Heart right ventricle (tissue), 16 donors: ENCODE data around the gene KL. TPM values are rescaled to one million over a fixed set of nuclear protein-coding genes. Genes with fewer than 3 reads are reported as not detected.

Experiments
- ATAC-seq, 8 donors: fragments of 200-7000 bp; cut with Tn5 transposase; one replicate each; pipeline ENCODE4 v1.9.1; 2020; ENCODE audit warnings: mild to moderate bottlenecking in 8 of 8, moderate library complexity in 8 of 8, moderate number of reproducible peaks in 1 of 8
- DNase-seq, 2 donors: peaks; one replicate each; pipeline ENCODE4 v3.0.0-alpha.2; 2020
- H3K27ac ChIP-seq, 10 donors: fragments of 200-600 bp; sonication (generic) in 2 of 10; one replicate each; pipeline versions ENCODE4 v1.5.0 to v1.8.0; 2020 to 2022; ENCODE audit warnings: mild to moderate bottlenecking in 3 of 10
- H3K27me3 ChIP-seq, 7 donors: fragments of 200-600 bp; one replicate each; pipeline ENCODE4 v1.8.0; 2021 to 2022; ENCODE audit warnings: mild to moderate bottlenecking in 2 of 7
- H3K36me3 ChIP-seq, 9 donors: fragments of 200-600 bp; sonication (generic) in 1 of 9; one replicate each; pipeline versions ENCODE4 v1.5.0 to v1.8.0; 2020 to 2022; ENCODE audit warnings: mild to moderate bottlenecking in 2 of 9
- H3K4me1 ChIP-seq, 9 donors: fragments of 200-600 bp; sonication (generic) in 1 of 9; one replicate each; pipeline versions ENCODE4 v1.5.0 to v1.8.0; 2020 to 2022; ENCODE audit warnings: mild to moderate bottlenecking in 4 of 9
- H3K4me3 ChIP-seq, 10 donors: fragments of 200-600 bp; sonication (generic) in 2 of 10; one replicate each; pipeline versions ENCODE4 v1.5.0 to v1.8.0; 2020 to 2022; ENCODE audit warnings: mild to moderate bottlenecking in 7 of 10, moderate library complexity in 2 of 10
- H3K9me3 ChIP-seq, 11 donors: fragments of 200-600 bp in 10 of 11; sonication (generic) in 2 of 11; one replicate each; pipeline versions ENCODE4 v1.5.0 to v1.8.0; 2013 to 2022; ENCODE audit warnings: mild to moderate bottlenecking in 2 of 11, control low read depth in 1 of 11, moderate library complexity in 1 of 11
- WGBS, 2 donors: extraction: QIAGEN DNeasy Blood & Tissue Kit; methylation state at CpG; one replicate each; pipeline ENCODE4 v1.1.7; 2013; ENCODE audit warnings: inconsistent platforms in 1 of 2; 5-methylcytosine and 5-hydroxymethylcytosine counted together
- intact Hi-C, 10 donors: fragments of 100-400 bp; cut with DNase I; formaldehyde crosslinking; loops; one replicate each; pipeline versions ENCODE4 v1.11.1 to v1.14.2; 2022
- polyA plus RNA-seq, 2 donors: library from polyadenylated mRNA; stranded (reverse); fragments of 200-250 nt; gene quantifications; one replicate each; pipeline ENCODE4 v1.2.3, GENCODE V29; 2013
- total RNA-seq, 10 donors: library from RNA; stranded (reverse); fragmentation: NEBNext Ultra II Directional in 3 of 10; extraction: Animal tissue kit (Norgen Biotek cat#: 25700) in 3 of 10; gene quantifications; one replicate each; pipeline versions ENCODE4 v1.2.1 to v1.2.4, GENCODE V29; 2021 to 2023
- TF ChIP-seq, protein P1 (sequence below), 9 donors: fragments of 200-600 bp; sonication (generic) in 2 of 9; IDR thresholded peaks; one replicate each; pipeline versions ENCODE4 v1.5.0 to v1.8.0; 2021 to 2022; ENCODE audit warnings: antibody characterized with exemption in 9 of 9, mild to moderate bottlenecking in 5 of 9, moderate library complexity in 1 of 9
- donor health status: Arrhythmogenic right ventricular cardiomyopathy.
- donor health status: ischemic (EF 13 %, LVEDD 7.1; RV severe dilation, severe dysfunction).
- donor health status: healthy with polysubstance abuse.
- donor health status: DM: no; HTN: yes; CAD: no.
- donor health status: DM: no; HTN: no; CAD: no.
- donor health status: ischemic (EF 25% LVEDD 6.9; RV normal size, moderate dysfunction).
- donor health status: ischemic (EF 25% LVEDD 5.7; RV mildly dilated, moderate dysfunction).
- donor health status: healthy.
- donor health status: DM: yes; HTN: yes; CAD: no.
- donor health status: Ischemic cardiomyopathy.
- donor health status: ischemic (EF 35%, LVEDD 5.7; RV mildly dilated, moderate dysfunction).
- donor health status: nonischemic (EF 11% LVEDD 7.7; RV severe dilation, severe dysfunction).
- donor health status: DM: yes; HTN: yes; CAD: no.
- donor health status: PGD.
- donor health status: ischemic (EF 29% LVEDD 5.4; RV normal size, mild dysfunction).
- donor health status: nonischemic (EF 23%, LVEDD 6.1; RV moderate dilation, normal function).

The KL gene
- total and polyA plus RNA-seq, 12 donors, result 0.80 to 2.7 (median 1.3) TPM

DNA sequence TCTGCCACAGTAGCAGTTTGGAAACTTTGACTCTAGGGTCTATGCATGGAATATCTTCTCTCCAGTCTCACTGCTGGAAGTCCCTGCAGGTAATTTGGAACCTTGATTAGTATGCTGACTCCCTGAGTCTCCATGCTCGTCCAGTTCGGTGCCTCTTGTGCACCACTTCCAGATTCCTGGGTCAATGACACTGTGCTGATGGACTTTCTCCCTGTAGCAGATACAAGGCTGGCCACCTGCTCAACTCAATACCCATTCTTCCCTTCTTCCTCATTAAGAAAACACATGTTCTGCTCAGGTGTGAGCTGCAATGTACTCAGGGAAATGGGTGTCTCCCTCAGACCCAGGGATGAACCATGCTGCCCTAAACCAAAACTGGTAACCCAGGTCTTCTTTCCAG is 99.1 kb downstream of the KL start:
- Histone ChIP-seq H3K36me3 (peaks cover 0 to 94% (median 53%) of the 10 kb centered on the region in 9 donors), H3K4me3 (no peak overlapping the region), H3K4me1 (peaks cover 10 to 36% (median 32%) of the 10 kb centered on the region in 9 donors), H3K9me3 (no peaks in the 10 kb centered on the region), H3K27me3 (no peaks in the 10 kb centered on the region), H3K27ac (no peak overlapping the region)
- DNase-seq, result no peak
- WGBS, 2 donors, result 91% methylated on average over 2 of the region's 2 CpGs
- TF ChIP-seq, protein P1, sequence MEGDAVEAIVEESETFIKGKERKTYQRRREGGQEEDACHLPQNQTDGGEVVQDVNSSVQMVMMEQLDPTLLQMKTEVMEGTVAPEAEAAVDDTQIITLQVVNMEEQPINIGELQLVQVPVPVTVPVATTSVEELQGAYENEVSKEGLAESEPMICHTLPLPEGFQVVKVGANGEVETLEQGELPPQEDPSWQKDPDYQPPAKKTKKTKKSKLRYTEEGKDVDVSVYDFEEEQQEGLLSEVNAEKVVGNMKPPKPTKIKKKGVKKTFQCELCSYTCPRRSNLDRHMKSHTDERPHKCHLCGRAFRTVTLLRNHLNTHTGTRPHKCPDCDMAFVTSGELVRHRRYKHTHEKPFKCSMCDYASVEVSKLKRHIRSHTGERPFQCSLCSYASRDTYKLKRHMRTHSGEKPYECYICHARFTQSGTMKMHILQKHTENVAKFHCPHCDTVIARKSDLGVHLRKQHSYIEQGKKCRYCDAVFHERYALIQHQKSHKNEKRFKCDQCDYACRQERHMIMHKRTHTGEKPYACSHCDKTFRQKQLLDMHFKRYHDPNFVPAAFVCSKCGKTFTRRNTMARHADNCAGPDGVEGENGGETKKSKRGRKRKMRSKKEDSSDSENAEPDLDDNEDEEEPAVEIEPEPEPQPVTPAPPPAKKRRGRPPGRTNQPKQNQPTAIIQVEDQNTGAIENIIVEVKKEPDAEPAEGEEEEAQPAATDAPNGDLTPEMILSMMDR (IDR thresholded peaks at IDR 0.05), result no peak
- no peak for ATAC-seq
- intact Hi-C loops, result no loop called here
